ENCODE data around the gene LENG8. TPM values are rescaled to one million over a fixed set of nuclear protein-coding genes. Genes with fewer than 3 reads are reported as not detected.

The LENG8 gene
- total and polyA plus RNA-seq, 2 of the 4 experiments (the other 2 are of a cell fraction) = 21.1 to 93.9 TPM

- H4K91ac ChIP-seq (ENCODE audit: insufficient read depth, low read depth, low read length) = no peak overlapping the region
- dilution Hi-C loops (cut with HindIII; ENCODE audit: low sequenced_read_pairs, unreplicated experiment) = no loop called here
- H3K27ac ChIP-seq (ENCODE audit: insufficient read depth, low read length) = no peak overlapping the region
- H3K4me1 ChIP-seq (ENCODE audit: control insufficient read depth, insufficient read depth, low read length) = 0 out of 2 replicates have a peak, but pooled peaks cover 2% of the 10 kb centered on the region
- peaks cover 11% of the 10 kb centered on the region; the same call in 1 of the 2 replicates for H3K27me3 ChIP-seq (ENCODE audit: control insufficient read depth, insufficient read depth, low read length)
- DNase-seq (no peak), ATAC-seq (ENCODE audit: low read depth) (no peak)
- H2BK20ac ChIP-seq (ENCODE audit: low read depth, low read length) = no peak overlapping the region
- POLR2A ChIA-PET (ENCODE audit: unreplicated experiment) = no interaction called here
- no peak overlapping the region for H4K8ac ChIP-seq (ENCODE audit: low read depth in 2 of 2, low read length in 2 of 2)
- no peak overlapping the region for H2AFZ ChIP-seq (replicated peaks; ENCODE audit: low read length, poor library complexity)
- no peaks in the 10 kb centered on the region; the same call in 1 of the 2 replicates for H4K20me1 ChIP-seq (ENCODE audit: insufficient read depth, low read length)
- no peak overlapping the region for H2AK9ac ChIP-seq (replicated peaks; ENCODE audit: low read depth, low read length, poor library complexity)
- no TSS peak for BruUV-seq (replicated peaks)
- no peak overlapping the region for H3K23ac ChIP-seq (ENCODE audit: low read depth, low read length)
- TF ChIP-seq MAZ (IDR thresholded peaks at IDR 0.05; ENCODE audit: borderline replicate concordance, low read depth, low read length) = no peak
- TF ChIP-seq BHLHE40 (IDR thresholded peaks at IDR 0.05; ENCODE audit: low read depth, low read length) = no peak
- no peak for TF ChIP-seq USF2 (IDR thresholded peaks at IDR 0.05; ENCODE audit: low read depth, low read length)
- no peak for TF ChIP-seq CHD1 (IDR thresholded peaks at IDR 0.05; ENCODE audit: low read depth, low read length)
- TF ChIP-seq SMC3 (IDR thresholded peaks at IDR 0.05; ENCODE audit: low read depth, low read length) = no peak
- TF ChIP-seq ELK1 (IDR thresholded peaks at IDR 0.05; ENCODE audit: borderline replicate concordance, low read depth, low read length) = no peak
- no peak for TF ChIP-seq MXI1 (IDR thresholded peaks at IDR 0.05; ENCODE audit: borderline replicate concordance, low read depth, low read length)
- no peak for TF ChIP-seq RFX5 (IDR thresholded peaks at IDR 0.05; ENCODE audit: low read depth, low read length)
- TF ChIP-seq POLR2A (IDR thresholded peaks at IDR 0.05; ENCODE audit: low read depth, low read length) = no peak
- TF ChIP-seq RCOR1 (IDR thresholded peaks at IDR 0.05; ENCODE audit: insufficient replicate concordance, low read length) = no peak
- TF ChIP-seq NFE2L2 (IDR thresholded peaks at IDR 0.05; ENCODE audit: low read depth, low read length) = no peak
- no peak for TF ChIP-seq FOS (IDR thresholded peaks at IDR 0.05; ENCODE audit: low read depth, low read length)
- no peak for TF ChIP-seq CTCF (conservative IDR thresholded peaks at IDR 0.05; ENCODE audit: low read depth, low read length)
- no peak for TF ChIP-seq CEBPB (IDR thresholded peaks at IDR 0.05; ENCODE audit: low read depth, low read length)
- TF ChIP-seq RAD21 (IDR thresholded peaks at IDR 0.05; ENCODE audit: low read length) = no peak
- TF ChIP-seq MAFK (IDR thresholded peaks at IDR 0.05; ENCODE audit: low read depth, low read length) = no peak
- no peaks in the 10 kb centered on the region for H3K9me1 ChIP-seq (ENCODE audit: insufficient read depth, low read length)
- H2BK120ac ChIP-seq (ENCODE audit: low read depth, low read length) = no peak overlapping the region
- CTCF ChIA-PET = no interaction called here
- H3K18ac ChIP-seq (ENCODE audit: low read depth, low read length) = no peak overlapping the region
- H3K79me1 ChIP-seq (ENCODE audit: low read depth in 1 of 2, low read length in 2 of 2) = no peaks in the 10 kb centered on the region
- H4K5ac ChIP-seq (ENCODE audit: low read depth, low read length) = no peak overlapping the region
- in situ Hi-C loops (cut with MboI; ENCODE audit: low sequenced_read_pairs) = no loop called here
- no peak overlapping the region for H2BK5ac ChIP-seq (ENCODE audit: low read depth, low read length, poor library complexity, severe bottlenecking)
- no peak overlapping the region for H3K14ac ChIP-seq (replicated peaks; ENCODE audit: low read depth, low read length)
- H3K36me3 ChIP-seq (ENCODE audit: control insufficient read depth, insufficient read depth, low read length) = no peaks in the 10 kb centered on the region
- no peak overlapping the region for H3K56ac ChIP-seq (ENCODE audit: extremely low read depth, insufficient read depth, low read length)
- no peak overlapping the region for H2AK5ac ChIP-seq (ENCODE audit: low read depth, low read length)
- no peaks in the 10 kb centered on the region for H3K9me3 ChIP-seq (ENCODE audit: control insufficient read depth, insufficient read depth, low read length)
- H3K4me3 ChIP-seq (ENCODE audit: insufficient read depth, low read depth, low read length) = no peak overlapping the region
- no peak overlapping the region for H2BK15ac ChIP-seq (ENCODE audit: low read depth, low read length)
- no peak overlapping the region for H3K4ac ChIP-seq (ENCODE audit: low read depth, low read length)
- no peak overlapping the region for H3K4me2 ChIP-seq (ENCODE audit: low read depth, low read length)
- WGBS, 2 experiments (ENCODE audit: extremely low coverage in 2 of 2, insufficient read length in 1 of 2) = no CpG with 5 or more reads among the region's 11 CpGs
- H3K9ac ChIP-seq (ENCODE audit: low read depth, low read length) = no peak overlapping the region
- intact Hi-C loops (cut with micrococcal nuclease) = no loop called here
Measured at GRCh38 chr19:54427586-54427985, 21.4 kb upstream of the LENG8 start.

Measured in IMR-90 (cell line).